GM12878 (cell line): ENCODE results near the gene SUB1. TPM values are rescaled to one million over a fixed set of nuclear protein-coding genes. Genes with fewer than 3 reads are reported as not detected.

ENCODE experiments used
- ATAC-seq: fragments of 200-7000 bp; cut with Tn5 transposase; 3 replicates; pipeline ENCODE4 v1.9.1; 2020; ENCODE audit warnings: mild to moderate bottlenecking, moderate library complexity
- BruUV-seq: library from RNA; stranded (reverse); fragments of 400-500 nt; replicated peaks from 2 replicates; lab custom pipeline; 2021; lab: Mats Ljungman, UMichigan
- CTCF ChIA-PET: fragments of 300-600 bp; sonication (Branson Sonifier 250); formaldehyde crosslinking; extraction: SDS; loops from one replicate; lab custom pipeline; 2021; ENCODE audit warnings: inconsistent platforms; lab: Yijun Ruan, JAX
- POLR2A ChIA-PET: fragments of 350-600 bp; formaldehyde crosslinking; extraction: SDS; loops from one replicate; lab custom pipeline; 2021; ENCODE audit warnings: inconsistent platforms; lab: Charles Lee
- RAD21 ChIA-PET: fragments of 300-600 bp; sonication (Branson Sonifier 250); formaldehyde crosslinking; loops from one replicate; lab custom pipeline; 2023; ENCODE audit warnings: antibody characterized with exemption; ENCODE audit not compliant: unreplicated experiment; lab: Charles Lee
- SMC1A ChIA-PET: fragments of 300-600 bp; sonication (Branson Sonifier 250); formaldehyde crosslinking; loops from one replicate; lab custom pipeline; 2023; ENCODE audit not compliant: unreplicated experiment, uncharacterized antibody; lab: Charles Lee
- DNase-seq: peaks from one replicate; pipeline ENCODE4 v3.0.0-alpha.2; 2011; ENCODE audit warnings: low read depth, low spot score
- FAIRE-seq: peaks from 3 replicates; lab custom pipeline; 2011; peaks lifted over from hg19 to GRCh38; lab: Jason Lieb, UNC
- H2AFZ ChIP-seq: 2 replicates; pipeline ENCODE4 v1.6.0; 2011; ENCODE audit warnings: low read depth, low read length, control low read depth; ENCODE audit not compliant: control insufficient read depth
- H3K27ac ChIP-seq: 2 replicates; pipeline ENCODE4 v1.5.1; 2011; ENCODE audit warnings: control low read depth; ENCODE audit not compliant: control insufficient read depth, insufficient read depth
- H3K27me3 ChIP-seq, 2 experiments: replicated peaks in 1 of 2; 2 replicates each; pipeline versions ENCODE4 v1.6.0 to v1.6.1; 2011; ENCODE audit warnings: low read length in 1 of 2; ENCODE audit not compliant: control insufficient read depth in 2 of 2, insufficient read depth in 2 of 2
- H3K36me3 ChIP-seq, 2 experiments: 2 replicates each; pipeline ENCODE4 v1.5.1; 2011; ENCODE audit warnings: low read length in 1 of 2; ENCODE audit not compliant: control insufficient read depth in 2 of 2, insufficient read depth in 2 of 2
- H3K4me1 ChIP-seq: 2 replicates; pipeline ENCODE4 v1.6.1; 2011; ENCODE audit warnings: mild to moderate bottlenecking, low read length, moderate library complexity, mixed read lengths; ENCODE audit not compliant: control insufficient read depth, insufficient read depth
- H3K4me2 ChIP-seq: 2 replicates; pipeline ENCODE4 v1.6.0; 2011; ENCODE audit warnings: control low read depth; ENCODE audit not compliant: control insufficient read depth, insufficient read depth
- H3K4me3 ChIP-seq: fragments of 200-600 bp; sonication (generic); 2 replicates; pipeline ENCODE4 v1.5.1; 2016
- H3K79me2 ChIP-seq: 2 replicates; pipeline ENCODE4 v1.6.0; 2011; ENCODE audit warnings: low read length; ENCODE audit not compliant: control insufficient read depth, insufficient read depth
- H3K9ac ChIP-seq: 2 replicates; pipeline ENCODE4 v1.8.0; 2011; ENCODE audit warnings: low read length, control low read depth, mixed read lengths; ENCODE audit not compliant: control insufficient read depth, insufficient read depth
- H3K9me3 ChIP-seq: replicated peaks from 3 replicates; pipeline ENCODE4 v1.5.1; 2011; ENCODE audit warnings: mild to moderate bottlenecking, low read length; ENCODE audit not compliant: control insufficient read depth, insufficient read depth
- H4K20me1 ChIP-seq: 2 replicates; pipeline ENCODE4 v1.6.0; 2011; ENCODE audit not compliant: control insufficient read depth, insufficient read depth
- ASH2L ChIP-seq: fragments of 300-600, 200-600 bp; sonication (generic); IDR thresholded peaks from 2 replicates; pipeline ENCODE4 v1.6.1; 2017; ENCODE audit warnings: low read depth, mild to moderate bottlenecking, borderline replicate concordance
- BACH1 ChIP-seq: fragments of 450-650 bp; IDR thresholded peaks from 2 replicates; pipeline ENCODE4 v1.6.1; 2017; ENCODE audit warnings: mild to moderate bottlenecking, borderline replicate concordance
- BCLAF1 ChIP-seq: fragments of 450-650 bp; IDR thresholded peaks from 2 replicates; pipeline ENCODE4 v1.6.1; 2017; ENCODE audit warnings: antibody characterized with exemption, mild to moderate bottlenecking, moderate library complexity
- BRCA1 ChIP-seq: IDR thresholded peaks from 2 replicates; pipeline ENCODE4 v1.6.1; 2011; ENCODE audit warnings: low read depth, low read length, improper control_type of control experiment
- KDM1A ChIP-seq: fragments of 200-600 bp; sonication (generic); IDR thresholded peaks from 2 replicates; pipeline ENCODE4 v1.6.1; 2016; ENCODE audit warnings: borderline replicate concordance
- NR2C1 ChIP-seq: fragments of 450-650 bp; IDR thresholded peaks from 2 replicates; pipeline ENCODE4 v1.6.1; 2017; ENCODE audit warnings: antibody characterized with exemption, mild to moderate bottlenecking, moderate library complexity
- POLR2A ChIP-seq: IDR thresholded peaks from 2 replicates; pipeline ENCODE4 v1.6.1; 2011; ENCODE audit warnings: low read depth, mild to moderate bottlenecking, low read length
- POLR2AphosphoS5 ChIP-seq: IDR thresholded peaks from 2 replicates; pipeline ENCODE4 v1.6.1; 2011; ENCODE audit warnings: mild to moderate bottlenecking, low read length, inconsistent platforms
- PRDM15 ChIP-seq: fragments of 450-650 bp; formaldehyde crosslinking; IDR thresholded peaks from 2 replicates; pipeline ENCODE4 v1.4.0; 2020; ENCODE audit warnings: mild to moderate bottlenecking, moderate library complexity
- RUNX3 ChIP-seq: IDR thresholded peaks from 2 replicates; pipeline ENCODE4 v1.6.1; 2012; ENCODE audit warnings: low read length, inconsistent platforms
- SUZ12 ChIP-seq: fragments of 200-600 bp; sonication (generic); IDR thresholded peaks from one replicate; pipeline ENCODE4 v1.6.1; 2018; ENCODE audit warnings: antibody characterized with exemption, mild to moderate bottlenecking; ENCODE audit not compliant: unreplicated experiment
- USF2 ChIP-seq: IDR thresholded peaks from 2 replicates; pipeline ENCODE4 v1.6.1; 2011; ENCODE audit warnings: low read depth, low read length, improper control_type of control experiment, borderline replicate concordance
- WGBS: methylation state at CpG from one replicate; pipeline ENCODE4 v1.1.6; 2016; ENCODE audit warnings: low lambda C conversion rate; ENCODE audit not compliant: insufficient replicate concordance, insufficient coverage; ENCODE audit errors: missing lambda C conversion rate; 5-methylcytosine and 5-hydroxymethylcytosine counted together
- in situ Hi-C: fragments of 300-500 bp; cut with MboI; formaldehyde crosslinking; loops from 9 replicates; pipeline ENCODE4 v1.14.3; 2018; ENCODE audit warnings: mixed read lengths
- intact Hi-C: fragments of 100-400 bp; cut with micrococcal nuclease; formaldehyde crosslinking; loops from one replicate; pipeline ENCODE4 v1.14.2; 2022; ENCODE audit not compliant: unreplicated experiment
- polyA plus RNA-seq, 11 experiments: library from polyadenylated mRNA; depleted of rRNA in 4 of 11; unstranded in 6 of 11; stranded (reverse) in 5 of 11; fragments of >200 nt; fragmentation: Nextera tagmentation in 4 of 11; fragmentation: Illumina TruSeq in 1 of 11; extraction: Ambion mirVana in 4 of 11; extraction: Trizol in 1 of 11; gene quantifications; 1 replicate in 1 of 11; 2 replicates in 10 of 11; pipeline versions ENCODE4 v1.2.1 to v1.2.3, GENCODE V29; 2011 to 2016; ENCODE audit warnings: inconsistent platforms in 2 of 11, missing spikeins in 2 of 11, low read depth in 1 of 11
- total RNA-seq, 4 experiments: library from RNA; depleted of rRNA in 3 of 4; stranded (reverse); fragments of >200 nt in 3 of 4; fragmentation: Illumina TruSeq in 1 of 4; extraction: Trizol in 1 of 4; gene quantifications; 2 replicates each; pipeline versions ENCODE4 v1.2.1 to v1.2.3, GENCODE V29; 2013 to 2021
- TF ChIP-seq, protein P1 (sequence below): fragments of 450-650 bp; IDR thresholded peaks from 2 replicates; pipeline ENCODE4 v1.6.1; 2017; ENCODE audit warnings: borderline replicate concordance
- TF ChIP-seq, protein P2 (sequence below): fragments of 450-650 bp; IDR thresholded peaks from 2 replicates; pipeline ENCODE4 v1.6.1; 2017; ENCODE audit warnings: mild to moderate bottlenecking

SUB1 gene
- total and polyA plus RNA-seq, 10 of the 15 experiments (the other 5 are each of a cell fraction or from before 2014, with no cell fraction given), result 468 to 2,785 (median 1,145) TPM

DNA sequence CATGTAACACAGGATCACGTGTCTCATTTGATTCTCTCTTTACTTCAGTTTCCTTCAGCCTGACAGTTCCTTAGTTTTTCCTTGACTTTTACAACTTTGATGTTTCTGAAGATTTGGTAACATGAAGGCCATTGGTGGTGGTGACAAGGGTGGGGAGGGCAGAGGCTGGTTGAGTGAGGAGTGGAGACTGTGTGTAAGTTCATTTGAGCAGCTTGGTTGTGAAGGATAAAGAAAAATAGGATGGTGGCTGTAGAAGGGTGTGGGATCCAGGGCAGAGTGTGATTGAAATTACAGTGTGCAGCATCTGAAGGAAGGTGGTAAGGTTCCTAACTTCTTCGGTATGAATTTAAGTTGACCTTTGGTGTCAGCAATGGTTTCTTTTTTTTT lies 20.4 kb downstream of the SUB1 start:
- ChIA-PET SMC1A (interaction anchor here (1.2 to 1.5 kb wide), 5 partner anchors 16 to 173 kb away, joined by 3 to 6 read pairs (median 4); no protein-coding TSS in a partner anchor), POLR2A (no interaction called here), CTCF (interaction anchor here (1.6 to 1.7 kb wide), 2 partner anchors 15 to 116 kb away, joined by 7 to 15 read pairs; no protein-coding TSS in a partner anchor), RAD21 (interaction anchor here (0.5 to 1.4 kb wide), 4 partner anchors 74 to 168 kb away, joined by 3 read pairs; no protein-coding TSS in a partner anchor)
- DNase-seq, result no peak
- FAIRE-seq, result no peak
- no TSS peak for BruUV-seq
- H3K27me3 ChIP-seq, result no peaks in the 10 kb centered on the region
- no peak overlapping the region for H3K27ac ChIP-seq
- H3K9me3 ChIP-seq, result no peaks in the 10 kb centered on the region
- no peak overlapping the region for H3K4me3 ChIP-seq
- intact Hi-C loops (no loop called here), in situ Hi-C loops (no loop called here)
- H3K9ac ChIP-seq, result no peak overlapping the region
- no peak overlapping the region for H3K4me2 ChIP-seq
- peaks cover 4% of the 10 kb centered on the region; the same call in 1 of the 2 replicates for H3K79me2 ChIP-seq
- ATAC-seq, result peak; percentile 30
- H3K36me3 ChIP-seq, result peaks cover 5 to 15% of the 10 kb centered on the region in 2 experiments
- H4K20me1 ChIP-seq, result no peaks in the 10 kb centered on the region; the same call in 1 of the 2 replicates
- 96% methylated on average over 2 of the region's 2 CpGs for WGBS
- H3K4me1 ChIP-seq, result no peaks in the 10 kb centered on the region
- no peak overlapping the region for H2AFZ ChIP-seq
- TF ChIP-seq BACH1, result 0 out of 2 replicates have a peak, but pooled peaks have one; percentile 6
- TF ChIP-seq NR2C1, result no peak
- TF ChIP-seq, protein P1, sequence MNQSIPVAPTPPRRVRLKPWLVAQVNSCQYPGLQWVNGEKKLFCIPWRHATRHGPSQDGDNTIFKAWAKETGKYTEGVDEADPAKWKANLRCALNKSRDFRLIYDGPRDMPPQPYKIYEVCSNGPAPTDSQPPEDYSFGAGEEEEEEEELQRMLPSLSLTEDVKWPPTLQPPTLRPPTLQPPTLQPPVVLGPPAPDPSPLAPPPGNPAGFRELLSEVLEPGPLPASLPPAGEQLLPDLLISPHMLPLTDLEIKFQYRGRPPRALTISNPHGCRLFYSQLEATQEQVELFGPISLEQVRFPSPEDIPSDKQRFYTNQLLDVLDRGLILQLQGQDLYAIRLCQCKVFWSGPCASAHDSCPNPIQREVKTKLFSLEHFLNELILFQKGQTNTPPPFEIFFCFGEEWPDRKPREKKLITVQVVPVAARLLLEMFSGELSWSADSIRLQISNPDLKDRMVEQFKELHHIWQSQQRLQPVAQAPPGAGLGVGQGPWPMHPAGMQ, result no peak
- no peak for TF ChIP-seq SUZ12
- no peak for TF ChIP-seq PRDM15 (CRISPR knock-in tag)
- TF ChIP-seq RUNX3, result no peak
- TF ChIP-seq BRCA1, result no peak
- peak; percentile 33; the same call in 1 of the 2 replicates for TF ChIP-seq POLR2AphosphoS5
- TF ChIP-seq POLR2A, result peak; percentile 65
- TF ChIP-seq USF2, result no peak
- TF ChIP-seq ASH2L, result no peak
- TF ChIP-seq, protein P2, sequence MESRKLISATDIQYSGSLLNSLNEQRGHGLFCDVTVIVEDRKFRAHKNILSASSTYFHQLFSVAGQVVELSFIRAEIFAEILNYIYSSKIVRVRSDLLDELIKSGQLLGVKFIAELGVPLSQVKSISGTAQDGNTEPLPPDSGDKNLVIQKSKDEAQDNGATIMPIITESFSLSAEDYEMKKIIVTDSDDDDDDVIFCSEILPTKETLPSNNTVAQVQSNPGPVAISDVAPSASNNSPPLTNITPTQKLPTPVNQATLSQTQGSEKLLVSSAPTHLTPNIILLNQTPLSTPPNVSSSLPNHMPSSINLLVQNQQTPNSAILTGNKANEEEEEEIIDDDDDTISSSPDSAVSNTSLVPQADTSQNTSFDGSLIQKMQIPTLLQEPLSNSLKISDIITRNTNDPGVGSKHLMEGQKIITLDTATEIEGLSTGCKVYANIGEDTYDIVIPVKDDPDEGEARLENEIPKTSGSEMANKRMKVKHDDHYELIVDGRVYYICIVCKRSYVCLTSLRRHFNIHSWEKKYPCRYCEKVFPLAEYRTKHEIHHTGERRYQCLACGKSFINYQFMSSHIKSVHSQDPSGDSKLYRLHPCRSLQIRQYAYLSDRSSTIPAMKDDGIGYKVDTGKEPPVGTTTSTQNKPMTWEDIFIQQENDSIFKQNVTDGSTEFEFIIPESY, result no peak
- TF ChIP-seq KDM1A, result no peak
- TF ChIP-seq BCLAF1, result no peak
